NCI-H2171 treated with DMSO at 0.1 percent for 48 hours (cell line): Measurements from ENCODE around the gene PCDHA9.
"Not testable (repeated sequence)": the region's sequence is repeated elsewhere in the genome, so short reads cannot be mapped to it uniquely, and the experiment has no call there.

Source experiments
- DNase-seq: peaks from one replicate; lab custom pipeline; 2025; lab: John Stamatoyannopoulos, UW

Gene PCDHA9

DNA sequence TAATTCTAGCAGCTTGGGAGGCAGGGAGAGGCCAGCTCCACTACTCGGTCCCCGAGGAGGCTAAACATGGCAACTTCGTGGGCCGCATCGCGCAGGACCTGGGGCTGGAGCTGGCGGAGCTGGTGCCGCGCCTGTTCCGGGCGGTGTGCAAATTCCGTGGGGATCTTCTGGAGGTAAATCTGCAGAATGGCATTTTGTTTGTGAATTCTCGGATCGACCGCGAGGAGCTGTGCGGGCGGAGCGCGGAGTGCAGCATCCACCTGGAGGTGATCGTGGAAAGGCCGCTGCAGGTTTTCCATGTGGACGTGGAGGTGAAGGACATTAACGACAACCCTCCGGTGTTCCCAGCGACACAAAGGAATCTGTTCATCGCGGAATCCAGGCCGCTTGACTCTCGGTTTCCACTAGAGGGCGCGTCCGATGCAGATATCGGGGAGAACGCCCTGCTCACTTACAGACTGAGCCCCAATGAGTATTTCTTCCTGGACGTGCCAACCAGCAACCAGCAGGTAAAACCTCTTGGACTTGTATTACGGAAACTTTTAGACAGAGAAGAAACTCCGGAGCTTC lies 13.7 kb upstream of the PCDHA9 start:
- not testable (repeated sequence) for DNase-seq

DNA sequence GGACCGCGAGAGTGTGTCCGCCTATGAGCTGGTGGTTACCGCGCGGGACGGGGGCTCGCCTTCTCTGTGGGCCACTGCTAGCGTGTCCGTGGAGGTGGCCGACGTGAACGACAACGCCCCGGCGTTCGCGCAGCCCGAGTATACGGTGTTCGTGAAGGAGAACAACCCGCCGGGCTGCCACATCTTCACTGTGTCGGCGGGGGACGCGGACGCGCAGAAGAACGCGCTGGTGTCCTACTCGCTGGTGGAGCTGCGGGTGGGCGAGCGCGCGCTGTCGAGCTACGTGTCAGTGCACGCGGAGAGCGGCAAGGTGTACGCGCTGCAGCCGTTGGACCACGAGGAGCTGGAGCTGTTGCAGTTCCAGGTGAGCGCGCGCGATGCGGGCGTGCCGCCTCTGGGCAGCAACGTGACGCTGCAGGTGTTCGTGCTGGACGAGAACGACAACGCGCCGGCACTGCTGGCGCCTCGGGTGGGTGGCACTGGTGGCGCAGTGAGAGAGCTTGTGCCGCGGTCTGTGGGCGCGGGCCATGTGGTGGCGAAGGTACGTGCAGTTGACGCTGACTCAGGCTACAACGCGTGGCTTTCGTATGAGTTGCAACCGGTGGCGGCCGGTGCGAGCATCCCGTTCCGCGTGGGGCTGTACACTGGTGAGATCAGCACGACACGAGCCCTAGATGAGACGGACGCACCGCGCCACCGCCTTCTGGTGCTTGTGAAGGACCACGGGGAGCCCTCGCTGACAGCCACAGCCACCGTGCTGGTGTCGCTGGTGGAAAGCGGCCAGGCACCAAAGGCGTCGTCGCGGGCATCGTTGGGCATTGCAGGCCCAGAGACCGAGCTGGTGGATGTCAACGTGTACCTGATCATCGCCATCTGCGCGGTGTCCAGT lies 12.3 kb upstream of the PCDHA9 start:
- DNase-seq, result no peak

DNA sequence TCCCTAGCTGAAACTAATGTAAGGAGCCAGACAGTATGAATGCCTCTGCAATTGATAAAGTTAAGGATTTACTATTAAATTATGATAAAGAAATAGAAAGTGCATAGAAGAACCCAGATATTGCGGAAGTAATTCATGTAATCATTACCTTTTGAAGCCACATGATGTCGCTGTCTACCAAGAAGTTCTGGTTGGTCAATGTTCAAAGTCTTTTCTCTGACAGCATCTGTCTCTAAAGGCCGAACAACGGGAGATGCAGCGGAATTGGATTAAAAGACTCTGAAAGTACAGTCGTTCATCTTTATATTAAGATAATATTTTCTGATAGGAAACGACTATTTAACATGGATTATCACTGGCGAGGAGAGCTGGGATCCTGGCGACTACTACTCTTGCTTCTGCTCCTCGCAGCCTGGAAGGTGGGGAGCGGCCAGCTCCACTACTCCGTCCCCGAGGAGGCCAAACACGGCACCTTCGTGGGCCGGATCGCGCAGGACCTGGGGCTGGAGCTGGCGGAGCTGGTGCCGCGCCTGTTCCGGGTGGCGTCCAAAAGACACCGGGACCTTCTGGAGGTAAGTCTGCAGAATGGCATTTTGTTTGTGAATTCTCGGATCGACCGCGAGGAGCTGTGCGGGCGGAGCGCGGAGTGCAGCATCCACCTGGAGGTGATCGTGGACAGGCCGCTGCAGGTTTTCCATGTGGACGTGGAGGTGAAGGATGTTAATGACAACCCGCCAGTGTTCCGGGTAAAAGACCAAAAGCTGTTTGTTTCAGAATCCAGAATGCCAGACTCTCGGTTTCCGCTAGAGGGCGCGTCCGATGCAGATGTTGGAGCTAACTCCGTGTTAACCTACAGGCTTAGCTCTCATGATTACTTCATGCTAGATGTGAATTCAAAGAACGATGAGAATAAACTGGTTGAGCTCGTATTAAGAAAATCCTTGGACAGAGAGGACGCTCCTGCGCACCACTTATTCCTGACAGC lies 6.9 kb upstream of the PCDHA9 start, which contains the start of gene PCDHA8:
Gene PCDHA8, plus strand, starts transcription at position 210 of the 985 bp plus-strand sequence. Its CDS starts 135 bp downstream, at position 345.
- DNase-seq, result peak; percentile 3

DNA sequence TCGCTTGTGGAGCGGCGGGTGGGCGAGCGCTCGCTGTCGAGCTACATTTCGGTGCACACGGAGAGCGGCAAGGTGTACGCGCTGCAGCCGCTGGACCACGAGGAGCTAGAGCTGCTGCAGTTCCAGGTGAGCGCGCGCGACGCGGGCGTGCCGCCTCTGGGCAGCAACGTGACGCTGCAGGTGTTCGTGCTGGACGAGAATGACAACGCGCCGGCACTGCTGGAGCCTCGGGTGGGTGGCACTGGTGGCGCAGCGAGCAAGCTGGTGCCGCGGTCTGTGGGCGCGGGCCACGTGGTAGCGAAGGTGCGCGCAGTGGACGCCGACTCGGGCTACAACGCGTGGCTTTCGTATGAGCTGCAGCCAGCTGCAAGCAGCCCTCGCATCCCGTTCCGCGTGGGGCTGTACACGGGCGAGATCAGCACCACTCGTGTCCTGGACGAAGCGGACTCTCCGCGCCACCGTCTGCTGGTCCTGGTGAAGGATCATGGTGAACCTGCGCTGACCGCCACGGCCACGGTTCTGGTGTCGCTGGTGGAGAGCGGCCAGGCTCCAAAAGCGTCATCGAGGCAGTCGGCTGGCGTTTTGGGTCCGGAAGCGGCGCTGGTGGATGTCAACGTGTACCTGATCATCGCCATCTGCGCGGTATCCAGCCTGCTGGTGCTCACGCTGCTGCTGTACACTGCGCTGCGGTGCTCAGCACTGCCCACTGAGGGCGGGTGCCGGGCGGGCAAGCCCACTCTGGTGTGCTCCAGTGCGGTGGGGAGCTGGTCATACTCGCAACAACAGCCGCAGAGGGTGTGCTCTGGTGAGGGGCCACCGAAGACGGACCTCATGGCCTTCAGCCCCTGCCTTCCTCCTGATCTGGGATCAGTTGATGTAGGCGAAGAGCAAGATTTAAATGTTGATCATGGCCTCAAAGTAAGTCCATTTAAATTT lies 5.1 kb upstream of the PCDHA9 start:
- DNase-seq, result no peak

DNA sequence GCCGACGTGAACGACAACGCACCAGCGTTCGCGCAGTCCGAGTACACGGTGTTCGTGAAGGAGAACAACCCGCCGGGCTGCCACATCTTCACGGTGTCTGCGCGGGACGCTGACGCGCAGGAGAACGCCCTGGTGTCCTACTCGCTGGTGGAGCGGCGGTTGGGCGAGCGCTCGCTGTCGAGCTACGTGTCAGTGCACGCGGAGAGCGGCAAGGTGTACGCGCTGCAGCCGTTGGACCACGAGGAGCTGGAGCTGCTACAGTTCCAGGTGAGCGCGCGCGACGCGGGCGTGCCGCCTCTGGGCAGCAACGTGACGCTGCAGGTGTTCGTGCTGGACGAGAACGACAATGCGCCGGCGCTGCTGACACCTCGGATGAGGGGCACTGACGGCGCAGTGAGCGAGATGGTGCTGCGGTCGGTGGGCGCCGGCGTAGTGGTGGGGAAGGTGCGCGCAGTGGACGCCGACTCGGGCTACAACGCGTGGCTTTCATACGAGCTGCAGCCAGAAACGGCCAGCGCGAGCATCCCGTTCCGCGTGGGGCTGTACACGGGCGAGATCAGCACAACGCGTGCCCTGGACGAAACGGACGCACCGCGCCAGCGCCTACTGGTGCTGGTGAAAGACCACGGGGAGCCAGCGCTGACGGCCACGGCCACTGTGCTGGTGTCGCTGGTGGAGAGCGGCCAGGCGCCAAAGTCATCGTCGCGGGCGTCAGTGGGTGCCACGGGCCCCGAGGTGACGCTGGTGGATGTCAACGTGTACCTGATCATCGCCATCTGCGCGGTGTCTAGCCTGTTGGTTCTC lies 1.9 kb downstream of the PCDHA9 start:
- not testable (repeated sequence) for DNase-seq

DNA sequence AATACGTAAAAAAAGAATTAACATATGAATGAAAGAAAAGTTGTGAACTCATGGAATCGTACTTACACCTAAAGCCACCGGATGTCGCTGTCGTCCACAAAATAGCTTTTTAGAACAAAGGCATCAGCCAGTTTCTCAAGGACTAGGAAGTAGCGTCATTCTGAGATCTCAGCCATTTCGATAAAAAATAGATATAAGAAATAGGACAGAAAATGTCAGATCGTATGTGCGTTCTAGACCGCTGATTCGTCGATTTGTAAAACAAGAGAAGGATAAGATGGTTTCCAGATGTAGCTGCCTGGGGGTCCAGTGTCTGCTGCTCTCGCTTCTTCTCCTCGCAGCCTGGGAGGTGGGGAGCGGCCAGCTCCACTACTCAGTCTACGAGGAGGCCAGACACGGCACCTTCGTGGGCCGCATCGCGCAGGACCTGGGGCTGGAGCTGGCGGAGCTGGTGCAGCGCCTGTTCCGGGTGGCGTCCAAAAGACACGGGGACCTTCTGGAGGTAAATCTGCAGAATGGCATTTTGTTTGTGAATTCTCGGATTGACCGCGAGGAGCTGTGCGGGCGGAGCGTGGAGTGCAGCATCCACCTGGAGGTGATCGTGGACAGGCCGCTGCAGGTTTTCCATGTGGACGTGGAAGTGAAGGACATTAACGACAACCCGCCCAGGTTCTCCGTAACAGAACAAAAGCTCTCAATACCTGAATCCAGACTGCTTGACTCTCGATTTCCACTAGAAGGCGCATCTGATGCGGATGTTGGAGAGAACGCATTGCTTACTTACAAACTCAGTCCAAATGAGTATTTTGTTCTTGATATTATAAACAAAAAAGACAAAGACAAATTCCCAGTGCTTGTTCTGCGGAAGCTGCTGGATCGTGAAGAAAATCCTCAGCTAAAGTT lies 7.8 kb downstream of the PCDHA9 start, which contains the start of gene PCDHA10:
Gene PCDHA10, plus strand, starts transcription at position 126 of the 903 bp plus-strand sequence. Its CDS starts 152 bp downstream, at position 278.
- DNase-seq, result no peak

DNA sequence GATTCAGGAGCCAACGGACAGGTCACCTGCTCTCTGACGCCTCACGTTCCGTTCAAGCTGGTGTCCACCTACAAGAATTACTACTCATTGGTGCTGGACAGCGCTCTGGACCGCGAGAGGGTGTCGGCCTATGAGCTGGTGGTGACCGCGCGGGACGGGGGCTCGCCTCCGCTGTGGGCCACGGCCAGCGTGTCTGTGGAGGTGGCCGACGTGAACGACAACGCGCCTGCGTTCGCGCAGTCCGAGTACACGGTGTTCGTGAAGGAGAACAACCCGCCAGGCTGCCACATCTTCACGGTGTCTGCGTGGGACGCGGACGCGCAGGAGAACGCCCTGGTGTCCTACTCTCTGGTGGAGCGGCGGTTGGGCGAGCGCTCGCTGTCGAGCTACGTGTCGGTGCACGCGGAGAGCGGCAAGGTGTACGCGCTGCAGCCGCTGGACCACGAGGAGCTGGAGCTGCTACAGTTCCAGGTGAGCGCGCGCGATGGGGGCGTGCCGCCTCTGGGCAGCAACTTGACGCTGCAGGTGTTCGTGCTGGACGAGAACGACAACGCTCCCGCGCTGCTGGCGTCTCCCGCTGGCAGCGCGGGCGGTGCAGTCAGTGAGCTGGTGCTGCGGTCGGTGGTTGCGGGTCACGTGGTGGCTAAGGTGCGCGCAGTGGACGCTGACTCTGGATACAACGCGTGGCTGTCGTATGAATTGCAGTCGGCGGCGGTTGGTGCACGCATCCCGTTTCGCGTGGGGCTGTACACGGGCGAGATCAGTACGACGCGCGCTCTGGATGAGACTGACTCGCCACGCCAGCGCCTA lies 9.2 kb downstream of the PCDHA9 start:
- no peak for DNase-seq

DNA sequence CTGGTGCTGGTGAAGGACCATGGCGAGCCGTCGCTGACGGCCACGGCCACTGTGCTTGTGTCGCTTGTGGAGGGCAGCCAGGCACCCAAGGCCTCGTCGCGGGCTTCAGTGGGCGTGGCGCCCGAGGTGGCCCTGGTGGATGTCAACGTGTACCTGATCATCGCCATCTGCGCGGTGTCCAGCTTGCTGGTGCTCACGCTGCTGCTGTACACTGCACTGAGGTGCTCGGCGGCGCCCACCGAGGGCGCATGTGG lies 9.7 kb downstream of the PCDHA9 start:
- no peak for DNase-seq

DNA sequence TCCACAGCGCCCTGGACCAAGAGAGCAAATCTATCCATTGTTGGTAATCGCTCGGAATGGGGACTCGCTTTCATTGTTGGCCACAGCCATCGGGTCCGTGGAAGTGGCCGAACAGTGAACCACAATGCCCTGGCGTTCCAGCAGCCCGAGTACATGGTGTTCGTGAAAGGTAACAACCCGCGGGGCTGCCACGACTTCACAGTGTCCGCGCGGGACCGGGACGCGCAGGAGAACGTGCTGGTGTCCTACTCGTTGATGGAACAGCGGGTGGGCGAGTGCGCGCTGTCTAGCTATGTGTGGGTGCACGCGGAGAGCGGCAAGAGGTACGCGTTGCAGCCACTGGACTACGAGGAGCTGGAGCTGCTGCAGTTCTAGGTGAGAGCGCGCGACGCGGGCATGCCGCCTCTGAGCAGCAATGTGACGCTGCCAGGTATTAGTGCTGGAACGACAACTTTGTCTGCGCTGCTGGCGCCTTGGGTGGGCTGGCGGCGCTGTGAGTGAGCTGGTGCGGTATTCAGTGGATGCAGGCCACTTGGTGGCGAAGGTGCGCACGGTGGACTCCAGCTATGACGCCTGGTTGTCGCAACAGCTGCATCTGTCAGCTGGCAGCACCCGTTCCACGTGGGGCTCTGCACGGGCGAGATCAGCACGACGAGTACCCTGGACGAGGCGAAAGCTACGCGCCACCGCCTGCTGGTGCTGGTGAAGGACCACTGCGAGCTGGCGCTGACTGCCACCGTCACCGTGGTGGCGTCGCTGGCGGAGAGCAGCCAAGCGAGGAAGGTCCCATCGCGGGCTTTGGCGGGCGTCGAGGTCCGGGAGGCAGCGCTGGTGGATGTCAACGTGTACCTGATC lies 14.5 kb downstream of the PCDHA9 start:
- DNase-seq, result no peak

DNA sequence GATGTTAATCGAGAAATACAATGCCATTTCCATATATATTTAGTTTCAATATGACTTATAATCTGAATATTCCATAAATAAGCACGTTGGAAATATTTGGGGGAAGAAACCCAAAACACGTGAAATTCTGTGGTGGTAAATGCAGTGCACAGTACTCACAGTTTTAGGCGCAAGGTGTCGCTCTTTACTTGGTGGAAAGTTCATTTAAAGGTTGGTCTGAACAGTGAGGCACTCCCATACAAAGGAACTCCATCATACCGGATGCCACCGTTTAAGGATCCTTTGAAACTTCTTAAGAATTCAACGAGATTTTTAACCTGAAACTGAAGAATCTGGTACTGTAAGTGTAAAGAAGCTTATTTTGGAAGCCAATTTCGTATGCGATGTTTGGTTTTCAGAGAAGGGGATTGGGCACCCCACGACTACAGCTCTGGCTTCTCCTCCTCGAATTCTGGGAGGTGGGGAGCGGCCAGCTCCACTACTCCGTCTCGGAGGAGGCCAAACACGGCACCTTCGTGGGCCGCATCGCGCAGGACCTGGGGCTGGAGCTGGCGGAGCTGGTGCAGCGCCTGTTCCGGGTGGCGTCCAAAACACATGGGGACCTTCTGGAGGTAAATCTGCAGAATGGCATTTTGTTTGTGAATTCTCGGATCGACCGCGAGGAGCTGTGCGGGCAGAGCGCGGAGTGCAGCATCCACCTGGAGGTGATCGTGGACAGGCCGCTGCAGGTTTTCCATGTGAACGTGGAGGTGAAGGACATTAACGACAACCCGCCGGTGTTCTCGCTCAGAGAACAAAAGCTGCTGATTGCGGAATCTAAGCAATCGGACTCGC lies 20.8 kb downstream of the PCDHA9 start, which contains the start of gene PCDHA11:
Gene PCDHA11, plus strand, starts transcription at position 237 of the 834 bp plus-strand sequence. Its CDS starts 147 bp downstream, at position 384.
- no peak for DNase-seq

DNA sequence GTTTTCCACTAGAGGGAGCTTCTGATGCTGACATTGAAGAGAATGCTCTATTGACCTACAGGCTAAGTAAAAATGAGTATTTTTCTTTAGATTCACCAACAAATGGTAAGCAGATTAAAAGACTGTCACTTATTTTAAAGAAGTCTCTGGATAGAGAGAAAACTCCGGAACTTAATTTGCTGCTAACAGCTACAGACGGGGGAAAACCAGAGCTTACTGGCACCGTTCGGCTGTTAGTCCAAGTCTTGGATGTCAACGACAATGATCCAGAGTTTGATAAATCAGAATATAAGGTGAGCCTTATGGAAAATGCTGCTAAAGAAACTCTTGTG lies 21.3 kb downstream of the PCDHA9 start:
- DNase-seq, result no peak

DNA sequence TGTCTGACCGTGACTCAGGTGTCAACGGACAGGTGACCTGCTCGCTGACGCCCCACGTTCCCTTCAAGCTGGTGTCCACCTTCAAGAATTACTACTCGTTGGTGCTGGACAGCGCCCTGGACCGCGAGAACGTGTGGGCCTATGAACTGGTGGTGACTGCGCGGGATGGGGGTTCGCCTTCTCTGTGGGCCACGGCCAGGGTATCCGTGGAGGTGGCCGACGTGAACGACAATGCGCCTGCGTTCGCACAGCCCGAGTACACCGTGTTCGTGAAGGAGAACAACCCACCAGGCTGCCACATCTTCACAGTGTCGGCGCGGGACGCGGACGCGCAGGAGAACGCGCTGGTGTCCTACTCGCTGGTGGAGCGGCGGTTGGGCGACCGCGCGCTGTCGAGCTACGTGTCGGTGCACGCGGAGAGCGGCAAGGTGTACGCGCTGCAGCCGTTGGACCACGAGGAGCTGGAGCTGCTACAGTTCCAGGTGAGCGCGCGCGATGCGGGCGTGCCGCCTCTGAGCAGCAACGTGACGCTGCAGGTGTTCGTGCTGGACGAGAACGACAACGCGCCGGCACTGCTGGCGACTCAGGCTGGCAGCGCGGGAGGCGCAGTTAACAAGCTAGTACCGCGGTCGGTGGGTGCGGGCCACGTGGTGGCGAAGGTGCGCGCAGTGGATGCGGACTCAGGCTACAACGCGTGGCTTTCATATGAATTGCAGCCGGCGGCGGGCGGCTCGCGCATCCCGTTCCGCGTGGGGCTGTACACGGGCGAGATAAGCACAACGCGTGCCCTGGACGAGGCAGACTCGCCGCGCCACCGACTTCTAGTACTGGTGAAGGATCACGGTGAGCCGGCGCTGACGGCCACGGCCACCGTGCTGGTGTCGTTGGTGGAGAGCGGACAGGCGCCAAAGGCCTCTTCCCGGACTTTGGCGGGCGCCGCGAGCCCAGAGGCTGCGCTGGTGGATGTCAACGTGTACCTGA lies 22.3 kb downstream of the PCDHA9 start:
- DNase-seq, result no peak

DNA sequence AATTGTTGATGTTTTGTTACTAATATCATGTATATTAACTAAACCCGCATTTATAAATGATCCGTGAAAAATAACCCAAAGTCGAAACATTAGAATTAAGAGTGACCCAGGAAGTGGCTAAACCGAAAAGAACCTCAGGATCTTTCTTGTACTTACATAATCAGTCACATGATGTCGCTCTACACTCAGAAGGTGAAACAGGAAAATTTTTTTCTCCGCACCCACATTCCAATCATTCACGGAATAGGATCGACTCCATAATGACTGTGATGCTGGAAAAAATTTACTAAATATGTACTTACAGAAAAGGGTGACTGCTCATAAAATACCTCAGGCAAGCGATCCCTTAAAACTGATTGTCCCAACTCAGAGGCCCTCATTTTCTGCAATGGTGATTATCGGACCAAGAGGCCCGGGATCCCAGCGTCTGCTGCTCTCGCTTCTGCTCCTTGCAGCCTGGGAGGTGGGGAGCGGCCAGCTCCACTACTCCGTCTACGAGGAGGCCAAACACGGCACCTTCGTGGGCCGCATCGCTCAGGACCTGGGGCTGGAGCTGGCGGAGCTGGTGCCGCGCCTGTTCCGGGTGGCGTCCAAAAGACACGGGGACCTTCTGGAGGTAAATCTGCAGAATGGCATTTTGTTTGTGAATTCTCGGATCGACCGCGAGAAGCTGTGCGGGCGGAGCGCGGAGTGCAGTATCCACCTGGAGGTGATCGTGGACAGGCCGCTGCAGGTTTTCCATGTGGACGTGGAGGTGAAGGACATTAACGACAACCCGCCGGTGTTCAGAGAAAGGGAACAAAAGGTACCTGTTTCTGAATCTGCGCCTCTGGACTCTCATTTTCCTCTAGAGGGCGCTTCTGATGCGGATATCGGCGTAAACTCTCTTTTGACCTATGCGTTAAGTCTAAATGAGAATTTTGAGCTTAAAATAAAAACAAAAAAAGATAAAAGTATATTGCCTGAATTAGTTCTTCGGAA lies 27.2 kb downstream of the PCDHA9 start, which contains the start of gene PCDHA12:
Gene PCDHA12, plus strand, starts transcription at position 224 of the 981 bp plus-strand sequence. Its CDS starts 165 bp downstream, at position 389.
- DNase-seq, result no peak
